NOMO-1 treated with DMSO at 0.1 percent for 48 hours (cell line): ENCODE measurements around the gene ZFP28.

Experiments
- DNase-seq: peaks from one replicate; lab custom pipeline; 2025; ENCODE audit not compliant: unreplicated experiment; lab: John Stamatoyannopoulos, UW

The ZFP28 gene

GRCh38 chr19:56595548-56595899, 56.8 kb downstream of the ZFP28 start:
- DNase-seq = no peak

DNA sequence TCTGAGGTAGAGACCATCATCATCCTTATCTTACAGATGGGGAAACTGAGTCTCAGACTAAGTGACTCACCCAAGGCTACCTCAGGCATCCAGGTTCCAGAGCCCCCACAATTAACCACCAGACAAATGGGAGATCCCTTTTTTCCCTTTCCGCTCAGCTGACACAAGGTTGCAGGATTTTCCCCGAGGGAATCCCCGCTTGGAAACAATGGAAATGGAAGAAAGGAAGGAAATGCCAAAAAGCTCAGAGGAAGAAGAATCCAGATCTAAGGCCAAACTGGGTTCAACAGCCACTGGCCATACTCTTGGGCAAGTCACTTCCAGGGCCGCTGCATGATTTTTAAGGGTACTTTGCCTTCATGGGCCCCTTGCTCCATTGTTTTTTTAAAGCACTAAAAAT, 57.9 kb downstream of the ZFP28 start:
- no peak for DNase-seq

DNA sequence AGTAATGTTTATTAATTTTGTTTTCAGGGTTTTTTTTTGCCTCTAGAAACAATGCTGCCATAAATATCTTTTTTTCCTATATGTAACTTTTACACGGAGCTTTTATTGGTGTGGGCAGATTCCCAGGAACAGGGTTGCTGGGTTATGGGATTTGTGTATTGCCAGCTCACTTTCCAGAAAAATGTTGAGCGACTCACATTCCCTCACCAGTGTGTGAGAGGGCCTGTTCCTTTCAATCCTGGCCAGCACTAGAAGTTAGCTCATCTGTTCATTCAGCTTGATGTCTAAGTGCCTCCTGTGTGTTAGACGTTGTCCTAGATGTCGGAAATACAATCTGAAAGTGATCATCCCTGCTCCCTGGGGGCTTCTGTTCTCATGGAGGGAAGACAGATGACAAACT, 58.9 kb downstream of the ZFP28 start:
- no peak for DNase-seq

DNA sequence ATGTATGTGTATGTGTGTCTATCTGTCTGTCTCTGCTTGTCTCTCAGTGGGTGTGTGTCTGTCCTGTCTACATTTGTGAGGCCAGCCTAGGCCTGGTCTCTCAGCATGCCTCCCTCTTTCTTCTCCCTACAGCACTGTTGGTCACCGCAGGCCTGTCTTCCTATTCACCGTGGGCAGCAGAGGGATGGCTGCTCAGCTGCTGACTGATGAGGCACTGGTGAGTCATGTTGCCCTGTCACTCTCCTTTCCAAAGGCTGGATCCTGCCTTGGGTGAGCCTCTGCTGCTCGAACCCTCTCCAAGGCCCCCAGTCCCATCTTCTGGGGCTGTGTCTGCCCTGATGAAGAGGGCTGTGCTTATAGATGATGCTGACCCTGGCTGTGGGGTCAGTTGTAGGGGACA, 62.6 kb downstream of the ZFP28 start:
- no peak for DNase-seq

GRCh38 chr19:56603829-56604228, 65.1 kb downstream of the ZFP28 start:
- no peak for DNase-seq
